ENCODE measurements around the gene LCP1.

The LCP1 gene

DNA sequence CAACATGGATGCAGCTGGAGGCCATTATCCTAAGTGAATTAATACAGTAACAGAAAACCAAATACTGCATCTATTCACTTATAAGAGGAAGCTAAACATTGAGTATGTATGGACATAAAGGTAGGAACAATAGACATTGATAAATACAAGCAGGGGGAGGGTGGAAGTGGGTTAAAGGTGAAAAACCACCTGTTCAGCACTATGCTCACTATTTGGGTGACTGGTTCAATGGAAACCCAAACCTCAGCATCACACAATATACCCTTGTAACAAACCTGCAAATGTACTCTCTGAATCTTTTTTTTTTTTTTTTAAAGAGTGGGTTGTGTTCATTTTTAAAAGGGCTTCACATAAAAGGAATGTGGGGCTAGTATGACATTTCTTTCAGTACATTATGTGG is 50.3 kb downstream of the LCP1 start:
- DNase-seq (ENCODE audit: low read depth in 3 of 3, low spot score in 1 of 3): no peak

DNA sequence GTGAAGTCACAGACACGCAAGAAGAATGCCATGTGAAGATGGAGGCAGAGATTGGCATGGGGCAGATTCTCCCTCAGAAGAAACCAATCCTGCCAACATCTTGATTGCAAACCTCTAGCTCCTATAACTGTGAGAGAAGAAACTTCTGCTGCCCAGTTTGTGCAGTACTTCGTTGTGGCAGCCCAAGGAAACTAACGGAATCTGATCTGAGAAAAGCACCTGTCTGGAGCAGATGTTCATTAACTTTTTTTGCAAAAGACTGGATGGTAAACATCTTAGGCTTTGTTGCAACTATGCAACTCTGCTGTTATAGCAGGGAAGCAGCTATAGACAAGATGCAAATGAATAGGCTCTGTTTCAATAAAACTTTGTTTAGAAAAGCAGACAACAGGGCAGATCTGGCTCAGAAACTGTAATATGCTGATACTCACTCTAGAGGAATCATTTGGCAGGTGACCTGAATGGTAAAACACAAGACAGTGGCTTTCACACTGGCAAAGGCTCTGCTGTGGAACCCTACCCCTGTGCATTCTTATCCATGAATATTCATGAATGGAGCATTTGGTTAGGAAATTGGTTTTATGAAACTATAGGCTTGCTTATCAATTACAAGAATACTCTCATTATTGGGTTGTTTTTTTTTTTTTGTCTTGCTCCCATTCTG is 51.9 kb downstream of the LCP1 start:
- DNase-seq (ENCODE audit: low read depth in 3 of 3, low spot score in 1 of 3): no peak

DNA sequence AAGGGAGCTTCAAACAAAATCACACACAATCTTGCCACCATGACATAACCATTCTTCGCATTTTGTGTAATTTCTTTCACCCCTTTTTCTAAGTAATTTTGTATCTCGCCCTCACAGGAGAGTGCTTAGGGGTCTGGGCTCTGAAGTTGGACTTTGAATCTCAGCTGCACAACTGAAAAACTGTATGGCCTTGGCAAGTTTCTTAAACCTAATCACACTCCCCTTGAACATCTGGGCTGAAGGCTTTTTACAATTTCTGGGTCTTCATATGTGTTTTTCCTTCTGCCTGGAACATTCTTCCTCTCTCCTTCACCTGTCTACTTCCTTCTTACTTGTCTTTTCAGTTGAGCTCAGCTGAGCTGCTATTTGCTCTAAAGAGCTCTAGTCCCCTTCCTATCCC is 52.9 kb downstream of the LCP1 start:
- no peak for DNase-seq (ENCODE audit: low read depth in 3 of 3, low spot score in 1 of 3)

- no peak for DNase-seq (ENCODE audit: low read depth in 3 of 3, low spot score in 1 of 3)
These were observed 54.5 kb downstream of the LCP1 start for GRCh38 chr13:46127358-46128023.

GRCh38 chr13:46126552-46127357 is 55.2 kb downstream of the LCP1 start:
- peak; percentile 28 to 51 (median 46) for DNase-seq (ENCODE audit: low read depth in 3 of 3, low spot score in 1 of 3)

DNA sequence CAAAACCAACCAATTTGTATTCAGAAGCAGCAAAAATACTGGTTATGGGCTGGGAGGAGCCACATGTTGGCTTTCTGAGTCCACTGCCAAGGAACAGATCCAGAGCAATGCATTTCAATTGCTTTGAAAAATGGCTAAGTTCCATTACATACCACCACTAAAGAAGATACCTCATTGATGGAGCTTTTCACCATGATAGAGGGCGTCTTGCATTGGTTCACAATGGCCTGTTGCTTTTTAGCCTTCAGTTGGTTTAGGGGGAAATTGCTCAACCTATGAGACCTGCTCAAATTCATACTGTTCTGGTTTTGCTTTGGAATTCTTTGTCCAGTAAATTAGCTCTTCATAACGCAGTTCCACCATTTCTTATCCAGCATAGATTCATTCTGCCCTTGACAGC is 55.9 kb downstream of the LCP1 start:
- no peak for DNase-seq (ENCODE audit: low read depth in 3 of 3, low spot score in 1 of 3)

DNA sequence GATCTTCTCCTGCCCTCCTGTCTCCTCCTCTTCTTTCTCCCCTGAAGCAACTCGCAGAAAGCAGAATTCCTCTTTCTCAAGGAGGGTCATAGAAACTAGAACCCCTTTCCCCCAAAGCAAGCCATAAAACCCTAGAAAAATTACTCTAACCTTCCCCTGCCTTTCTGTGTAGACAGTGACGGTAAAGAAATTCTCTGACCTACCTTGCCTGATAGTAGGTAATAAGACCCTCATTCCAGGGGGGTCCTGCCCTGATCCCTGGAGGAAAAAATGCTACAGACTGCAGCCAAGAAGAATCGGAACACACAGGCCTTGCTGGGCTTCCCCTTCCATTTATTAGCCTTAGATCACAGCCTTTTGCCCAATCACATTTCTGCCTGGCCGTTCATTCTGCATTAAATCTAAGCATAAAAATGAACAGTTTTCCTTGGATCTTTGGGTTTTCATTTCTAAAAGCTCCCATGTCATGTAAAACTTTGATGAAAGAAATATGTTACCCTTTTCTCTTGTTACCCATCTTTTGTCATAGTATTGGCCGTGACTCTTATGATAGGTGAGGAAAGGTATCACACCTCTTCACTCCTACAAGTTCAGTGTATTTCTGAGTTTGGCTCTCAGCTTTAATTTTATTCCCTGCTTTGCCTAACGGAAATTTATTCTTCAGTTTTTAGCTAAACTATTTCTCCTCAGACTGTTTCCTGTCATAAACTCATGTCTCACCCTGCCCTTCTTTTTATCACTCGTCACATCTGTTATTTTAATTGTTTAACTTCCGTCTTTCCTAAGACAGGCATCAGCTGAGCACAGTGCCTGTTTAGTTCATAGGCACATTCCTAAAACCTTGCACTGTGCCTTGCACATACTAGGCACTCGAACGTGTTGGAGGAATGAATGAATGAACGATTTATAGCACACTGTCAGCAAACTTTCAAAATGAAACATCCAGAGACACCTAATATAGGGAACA is 56.7 kb downstream of the LCP1 start:
- DNase-seq (ENCODE audit: low read depth in 3 of 3, low spot score in 1 of 3): no peak

DNA sequence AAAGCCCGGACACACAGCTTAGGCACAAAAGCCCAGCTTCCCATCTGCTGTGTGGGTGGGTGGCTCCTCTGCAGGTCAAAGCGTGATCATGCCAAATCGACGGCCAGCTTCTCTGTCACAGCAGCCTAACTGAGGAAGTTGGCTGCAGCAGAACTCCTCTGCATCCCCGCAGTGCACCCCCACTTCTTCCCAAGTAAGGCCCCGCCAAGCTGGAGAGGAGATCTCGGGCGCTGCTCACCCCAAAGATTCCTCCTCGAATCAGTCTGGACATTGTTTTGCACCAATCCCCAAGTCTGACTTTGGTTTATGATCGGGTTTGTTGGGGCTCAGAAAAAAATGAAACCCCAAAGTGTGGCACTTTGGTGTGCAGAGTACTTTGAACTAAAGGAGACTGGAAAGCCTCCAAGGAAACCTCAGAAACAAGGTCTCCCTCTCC is 57.4 kb downstream of the LCP1 start:
- DNase-seq (ENCODE audit: low read depth in 3 of 3, low spot score in 1 of 3): no peak

GRCh38 chr13:46122304-46122703 is 59.7 kb downstream of the LCP1 start:
- DNase-seq (ENCODE audit: low read depth in 3 of 3, low spot score in 1 of 3): no peak

- DNase-seq (ENCODE audit: low read depth in 3 of 3, low spot score in 1 of 3): no peak
These were observed 60.3 kb downstream of the LCP1 start for GRCh38 chr13:46121597-46122163.

DNA sequence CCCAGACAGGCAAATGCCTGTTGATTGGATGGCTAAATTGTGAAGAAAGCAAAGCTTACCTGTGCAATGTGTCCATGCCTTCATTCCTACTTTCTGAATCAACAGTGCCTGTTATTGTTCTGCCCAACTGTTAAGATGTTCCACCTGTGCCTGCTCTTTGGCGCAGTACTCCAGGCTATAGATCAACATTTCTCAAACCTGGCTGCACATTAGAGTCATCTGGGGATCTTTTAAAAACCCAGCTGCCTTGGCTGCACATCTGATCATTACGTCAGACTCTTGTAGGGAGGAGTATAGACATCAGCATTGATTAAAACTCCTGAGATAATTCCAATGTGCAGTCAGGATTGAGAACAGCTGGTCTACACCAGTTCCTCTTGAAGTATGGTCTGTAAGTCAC is 60.9 kb downstream of the LCP1 start:
- no peak for DNase-seq (ENCODE audit: low read depth in 3 of 3, low spot score in 1 of 3)

DNA sequence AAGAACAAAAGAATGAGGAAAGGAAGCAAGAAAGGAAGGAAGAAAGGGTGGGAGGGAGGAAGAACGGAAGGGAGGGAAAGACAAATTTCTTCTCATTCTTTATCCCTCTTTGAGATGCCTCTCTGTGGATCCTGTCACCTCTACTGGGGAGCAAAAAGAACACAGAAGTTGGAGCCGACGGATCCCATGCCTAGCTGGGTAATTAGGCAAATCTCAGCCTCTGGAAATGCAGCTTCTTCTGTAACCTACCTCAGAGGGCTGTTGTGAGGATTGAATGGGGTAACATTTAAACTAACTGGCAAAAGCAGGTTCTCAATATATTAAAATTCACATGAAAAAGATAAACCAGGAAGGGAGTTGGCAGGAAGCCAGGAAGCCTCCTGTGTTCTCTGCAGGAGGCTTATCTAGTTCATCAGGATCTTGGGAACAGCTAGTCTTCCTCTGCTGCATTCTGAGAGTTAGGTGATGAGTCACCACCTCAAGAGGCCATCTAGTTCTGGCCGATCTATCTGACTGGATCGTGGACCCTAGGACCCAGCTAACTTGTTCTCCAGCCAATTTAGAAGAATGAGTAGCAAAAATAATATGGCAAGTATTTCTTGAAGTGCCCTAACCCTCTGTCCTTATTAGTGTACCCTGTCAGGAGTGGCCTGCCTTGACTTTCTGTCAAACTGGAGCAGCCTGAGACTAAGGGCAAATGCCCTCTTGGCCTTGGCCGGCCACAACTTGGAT is 61.9 kb downstream of the LCP1 start:
- no peak for DNase-seq (ENCODE audit: low read depth in 3 of 3, low spot score in 1 of 3)

DNA sequence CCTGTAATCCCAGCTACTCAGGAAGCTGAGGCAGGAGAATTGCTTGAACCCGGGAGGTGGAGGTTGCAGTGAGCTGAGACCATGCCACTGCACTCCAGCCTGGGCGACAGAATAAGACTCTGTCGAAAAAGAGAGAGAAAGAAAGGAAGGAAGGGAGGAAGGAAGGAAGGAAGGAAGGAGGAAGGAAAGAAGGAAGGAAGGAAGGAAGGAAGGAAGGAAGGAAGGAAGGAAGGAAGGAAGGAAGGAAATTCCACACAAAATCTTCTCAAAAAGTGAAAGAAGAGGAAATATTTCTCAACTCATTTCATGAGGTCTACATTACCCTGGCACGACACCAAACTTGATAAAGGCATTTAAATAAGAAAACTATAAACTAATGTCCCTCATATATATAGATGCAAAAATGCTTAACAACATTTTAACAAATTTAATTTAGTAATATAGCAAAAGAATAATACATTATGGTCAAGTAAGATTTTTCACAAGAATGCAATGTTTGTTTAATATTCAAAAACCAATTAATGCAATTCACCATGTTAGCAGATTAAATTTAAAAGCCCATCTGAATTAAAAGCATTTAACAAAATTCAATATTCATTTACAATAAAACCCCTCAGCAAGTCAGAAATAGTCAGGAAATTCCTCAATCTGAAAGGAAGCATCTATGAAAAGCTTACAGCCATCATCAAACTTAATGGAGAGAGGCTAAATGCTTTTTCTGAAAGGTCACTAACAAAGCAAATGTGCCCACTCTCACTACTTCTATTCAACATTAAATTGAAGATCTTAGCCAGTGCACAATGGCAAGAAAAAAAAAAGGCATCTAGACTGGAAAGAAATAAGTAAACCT is 65.1 kb downstream of the LCP1 start:
- no peak for DNase-seq (ENCODE audit: low read depth in 3 of 3, low spot score in 1 of 3)

GRCh38 chr13:46114613-46115012 is 67.4 kb downstream of the LCP1 start:
- DNase-seq (ENCODE audit: low read depth in 3 of 3, low spot score in 1 of 3): no peak

- DNase-seq (ENCODE audit: low read depth in 3 of 3, low spot score in 1 of 3): no peak
These were observed 68.4 kb downstream of the LCP1 start for GRCh38 chr13:46113596-46113995.

- DNase-seq (ENCODE audit: low read depth in 3 of 3, low spot score in 1 of 3): no peak
These were observed 70.8 kb downstream of the LCP1 start for GRCh38 chr13:46111151-46111550.

GRCh38 chr13:46109451-46109850 is 72.5 kb downstream of the LCP1 start:
- DNase-seq (ENCODE audit: low read depth in 3 of 3, low spot score in 1 of 3): no peak

GRCh38 chr13:46106839-46107371 is 75.1 kb downstream of the LCP1 start:
- no peak for DNase-seq (ENCODE audit: low read depth in 3 of 3, low spot score in 1 of 3)

GRCh38 chr13:46104868-46105267 is 77.1 kb downstream of the LCP1 start, which contains the start of gene CPB2:
CPB2 (minus strand) TSS chr13:46105033; CDS start chr13:46105009, 24 bp downstream.
- no peak for DNase-seq (ENCODE audit: low read depth in 3 of 3, low spot score in 1 of 3)
